Psoas muscle (tissue), 8 donors: ENCODE results near the gene GNMT. TPM values are rescaled to one million over a fixed set of nuclear protein-coding genes. Genes with fewer than 3 reads are reported as not detected.
A peak's percentile ranks its signal among the peaks of the same experiment; 100 is the strongest.

Source experiments
- ATAC-seq, 4 donors: fragments of 200-7000 bp; cut with Tn5 transposase; one replicate each; pipeline ENCODE4 v1.9.1; 2020; ENCODE audit warnings: moderate library complexity in 3 of 4, mild to moderate bottlenecking in 2 of 4
- DNase-seq, 2 donors: peaks; one replicate each; pipeline ENCODE4 v3.0.0-alpha.2; 2020
- H3K27ac ChIP-seq: fragments of 200-600 bp; one replicate; pipeline ENCODE4 v1.8.0; 2022
- H3K27me3 ChIP-seq, 3 donors: fragments of 200-600 bp in 1 of 3; one replicate each; pipeline versions ENCODE4 v1.6.1 to v1.8.0; 2013 to 2022; ENCODE audit warnings: low read length in 2 of 3, mild to moderate bottlenecking in 2 of 3, moderate library complexity in 1 of 3; ENCODE audit not compliant: insufficient read depth in 3 of 3
- H3K36me3 ChIP-seq, 2 donors: fragments of 200-600 bp in 1 of 2; one replicate each; pipeline versions ENCODE4 v1.6.1 to v1.8.0; 2013 to 2022; ENCODE audit warnings: low read depth in 1 of 2, mild to moderate bottlenecking in 1 of 2, moderate library complexity in 1 of 2; ENCODE audit not compliant: insufficient read depth in 1 of 2
- H3K4me1 ChIP-seq: fragments of 200-600 bp; one replicate; pipeline ENCODE4 v1.8.0; 2022
- H3K4me3 ChIP-seq: fragments of 200-600 bp; one replicate; pipeline ENCODE4 v1.8.0; 2022; ENCODE audit warnings: mild to moderate bottlenecking
- H3K9me3 ChIP-seq: fragments of 200-600 bp; one replicate; pipeline ENCODE4 v1.8.0; 2022
- WGBS, 3 donors: extraction: QIAGEN DNeasy Blood & Tissue Kit; methylation state at CpG; one replicate each; pipeline versions ENCODE4 v1.1.6 to v1.1.7; 2013; 5-methylcytosine and 5-hydroxymethylcytosine counted together
- intact Hi-C, 2 donors: fragments of 100-400 bp; cut with DNase I; formaldehyde crosslinking; loops; one replicate each; pipeline versions ENCODE4 v1.11.0 to v1.14.2; 2022
- polyA plus RNA-seq, 3 donors: library from polyadenylated mRNA; stranded (reverse); fragments of 200-250 nt; gene quantifications; one replicate each; pipeline ENCODE4 v1.2.3, GENCODE V29; 2013
- total RNA-seq, 4 donors: library from RNA; stranded (reverse); fragmentation: NEBNext Ultra II Directional in 2 of 4; extraction: Animal tissue kit (Norgen Biotek cat#: 25700) in 2 of 4; gene quantifications; one replicate each; pipeline versions ENCODE4 v1.2.1 to v1.2.4, GENCODE V29; 2021 to 2023
- TF ChIP-seq, protein P1 (sequence below): fragments of 200-600 bp; IDR thresholded peaks from one replicate; pipeline ENCODE4 v1.8.0; 2022; ENCODE audit warnings: antibody characterized with exemption
- donor health status: healthy with polysubstance abuse.
- donor health status: DM: no; HTN: no; CAD: no; lungs with moderate emphysema.
- donor health status: Bipolar disorder and iron deficiency.
- donor health status: healthy.
- donor health status: DM: yes; HTN: yes; CAD: no.
- donor health status: DM: no; HTN: no; CAD: no.
- donor health status: DM: no; HTN: no; CAD: no.
- donor health status: DM: yes; HTN: yes; CAD: no.

GNMT gene
- total and polyA plus RNA-seq, 7 donors = 0.09 to 0.74 (median 0.27) TPM; not detected in 1

DNA sequence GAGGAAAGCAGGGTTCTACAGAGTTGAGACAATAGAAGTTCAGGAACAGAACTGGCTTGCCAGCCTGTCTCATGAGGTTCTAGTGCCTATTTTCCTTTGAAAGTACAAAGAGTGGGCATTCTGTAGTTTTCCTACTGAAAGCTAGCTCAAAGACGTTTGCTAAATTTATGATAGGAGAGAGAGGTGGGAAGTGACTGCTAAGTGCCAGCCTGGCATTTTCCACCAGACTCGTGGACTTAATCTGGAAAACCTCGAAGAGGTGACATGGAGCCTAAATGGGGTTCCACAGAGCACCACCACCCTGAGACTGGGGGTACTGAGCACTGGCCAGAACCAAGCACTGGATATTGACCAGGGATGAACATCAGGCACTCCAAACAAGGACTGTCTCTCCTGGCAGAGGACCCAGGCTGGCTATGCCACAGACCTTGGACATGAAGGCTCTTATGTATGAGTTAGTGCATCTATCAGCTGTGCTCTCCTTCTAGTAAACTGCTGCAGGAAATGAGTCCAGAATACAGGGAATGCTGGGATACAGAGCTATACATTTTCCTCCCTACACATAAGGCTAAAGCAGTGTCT lies 11.3 kb downstream of the GNMT start:
- Histone ChIP-seq H3K4me1 (peaks cover 11% of the 10 kb centered on the region), H3K4me3 (no peak overlapping the region), H3K9me3 (no peaks in the 10 kb centered on the region), H3K36me3 (peaks cover 0 to 53% of the 10 kb centered on the region in 2 donors), H3K27ac (peak overlapping the region; percentile 27), H3K27me3 (no peaks in the 10 kb centered on the region)
- intact Hi-C loops = loop anchor here in 1 of 2 donors (5.0 kb wide), 2 partner anchors 40 to 65 kb away; no protein-coding TSS in a partner anchor
- WGBS, 3 donors = 68 to 85% (median 77%) methylated on average over 3 of the region's 3 CpGs
- DNase-seq = no peak
- peak in 3 of 4 donors; percentile 34 to 71 (median 56) for ATAC-seq
- TF ChIP-seq, protein P1, sequence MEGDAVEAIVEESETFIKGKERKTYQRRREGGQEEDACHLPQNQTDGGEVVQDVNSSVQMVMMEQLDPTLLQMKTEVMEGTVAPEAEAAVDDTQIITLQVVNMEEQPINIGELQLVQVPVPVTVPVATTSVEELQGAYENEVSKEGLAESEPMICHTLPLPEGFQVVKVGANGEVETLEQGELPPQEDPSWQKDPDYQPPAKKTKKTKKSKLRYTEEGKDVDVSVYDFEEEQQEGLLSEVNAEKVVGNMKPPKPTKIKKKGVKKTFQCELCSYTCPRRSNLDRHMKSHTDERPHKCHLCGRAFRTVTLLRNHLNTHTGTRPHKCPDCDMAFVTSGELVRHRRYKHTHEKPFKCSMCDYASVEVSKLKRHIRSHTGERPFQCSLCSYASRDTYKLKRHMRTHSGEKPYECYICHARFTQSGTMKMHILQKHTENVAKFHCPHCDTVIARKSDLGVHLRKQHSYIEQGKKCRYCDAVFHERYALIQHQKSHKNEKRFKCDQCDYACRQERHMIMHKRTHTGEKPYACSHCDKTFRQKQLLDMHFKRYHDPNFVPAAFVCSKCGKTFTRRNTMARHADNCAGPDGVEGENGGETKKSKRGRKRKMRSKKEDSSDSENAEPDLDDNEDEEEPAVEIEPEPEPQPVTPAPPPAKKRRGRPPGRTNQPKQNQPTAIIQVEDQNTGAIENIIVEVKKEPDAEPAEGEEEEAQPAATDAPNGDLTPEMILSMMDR = no peak

DNA sequence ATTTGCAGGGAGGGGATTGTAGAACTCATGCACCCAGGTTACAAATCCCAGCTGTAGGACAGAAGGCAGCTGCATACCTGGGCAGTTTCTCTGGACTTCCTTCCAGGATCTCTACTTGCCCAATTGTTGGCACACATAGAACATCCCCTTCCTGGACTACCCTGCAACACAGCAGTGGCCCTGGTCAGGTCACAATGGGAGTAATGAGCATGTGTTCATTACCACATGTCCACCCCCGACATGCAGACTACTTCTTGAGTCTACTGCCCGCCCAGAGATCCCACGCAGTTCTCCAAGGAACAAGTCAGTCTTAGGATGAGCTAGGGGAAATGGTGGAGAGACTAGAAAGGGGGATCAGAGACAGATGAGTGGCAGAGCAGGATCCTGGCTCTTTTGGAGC lies 13.4 kb downstream of the GNMT start:
- H3K27me3 ChIP-seq = no peaks in the 10 kb centered on the region
- H3K27ac ChIP-seq = no peak overlapping the region
- intact Hi-C loops = loop anchor here in 1 of 2 donors (5.0 kb wide), 2 partner anchors 42 to 67 kb away; no protein-coding TSS in a partner anchor
- no peak overlapping the region for H3K4me3 ChIP-seq
- TF ChIP-seq, protein P1 = no peak
- peaks cover 0 to 38% of the 10 kb centered on the region in 2 donors for H3K36me3 ChIP-seq
- no peak for ATAC-seq
- H3K9me3 ChIP-seq = no peaks in the 10 kb centered on the region
- WGBS, 3 donors = 85 to 91% (median 87%) methylated on average over 3 of the region's 3 CpGs
- DNase-seq = no peak
- H3K4me1 ChIP-seq = peaks cover 22% of the 10 kb centered on the region

DNA sequence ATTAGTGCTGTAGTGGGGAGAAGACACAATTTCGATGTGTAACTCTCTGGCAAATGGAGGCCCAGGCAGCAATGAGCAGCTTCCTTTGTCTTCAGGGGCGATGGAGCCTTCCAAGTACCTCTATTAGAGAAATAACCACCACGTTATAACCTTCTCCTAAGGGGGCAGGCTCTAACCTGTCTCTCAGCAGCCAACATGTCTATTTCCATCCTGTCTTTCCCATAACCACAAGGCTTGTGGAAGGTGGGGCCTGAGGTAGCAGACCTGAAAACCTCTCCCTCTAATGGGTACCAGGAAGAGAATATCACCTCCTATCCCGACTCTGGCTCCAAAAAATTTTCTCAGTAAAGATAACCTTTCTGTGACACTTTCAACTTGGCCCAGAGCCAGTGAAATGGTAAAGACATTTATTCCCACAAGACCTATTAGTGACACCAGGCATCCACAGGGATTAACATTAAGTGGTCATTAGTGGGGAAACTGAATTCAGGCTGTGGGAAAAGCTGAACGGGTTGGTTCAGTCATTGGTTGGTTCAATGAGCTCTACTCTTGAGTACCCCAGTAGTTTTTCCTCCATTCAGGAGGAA lies 14.5 kb downstream of the GNMT start:
- H3K27ac ChIP-seq = no peak overlapping the region

DNA sequence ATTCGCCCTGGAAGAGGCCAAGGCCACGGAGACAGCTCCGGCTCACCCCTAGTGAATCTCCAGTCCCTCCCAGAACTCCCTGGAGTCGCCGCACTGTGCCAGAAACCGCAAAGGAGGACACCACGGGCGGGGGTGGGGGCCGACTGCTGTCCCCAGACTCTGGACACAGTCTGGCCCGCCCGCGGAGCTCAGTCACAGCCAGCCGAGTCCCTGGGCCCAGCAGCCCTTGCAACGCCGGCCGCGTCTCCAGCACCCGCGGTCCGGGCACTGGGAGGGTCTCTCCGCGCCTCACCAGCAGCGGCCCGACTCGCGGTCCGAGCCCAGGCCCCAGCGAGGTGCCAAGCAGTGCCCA lies 17.9 kb downstream of the GNMT start:
- peak overlapping the region; percentile 98 for H3K4me3 ChIP-seq
- TF ChIP-seq, protein P1 = no peak
- no peaks in the 10 kb centered on the region for H3K27me3 ChIP-seq
- peak overlapping the region; percentile 98 for H3K27ac ChIP-seq
- ATAC-seq = peak; percentile 71 to 88 (median 82)
- intact Hi-C loops = loop anchor here in 1 of 2 donors (5.0 kb wide), 1 partner anchor 1036 kb away; the partner anchor contains the start of gene CCND3
- 0 to 1% (median 0%) methylated on average over 22 to 28 of the region's 28 CpGs for WGBS, 3 donors
- H3K36me3 ChIP-seq = peaks cover 0 to 14% of the 10 kb centered on the region in 2 donors
- peak; percentile 69 to 83 for DNase-seq
- peaks cover 18% of the 10 kb centered on the region for H3K4me1 ChIP-seq
- no peaks in the 10 kb centered on the region for H3K9me3 ChIP-seq

More for the DNA sequence above, 14.5 kb downstream of the GNMT start:
- H3K27me3 ChIP-seq = no peaks in the 10 kb centered on the region
- ATAC-seq (no peak), DNase-seq (no peak)
- peaks cover 0 to 27% of the 10 kb centered on the region in 2 donors for H3K36me3 ChIP-seq
- WGBS, 3 donors = 85 to 87% (median 86%) methylated on average over 5 of the region's 5 CpGs
- no peak overlapping the region for H3K4me3 ChIP-seq
- TF ChIP-seq, protein P1 = no peak
- peaks cover 28% of the 10 kb centered on the region for H3K4me1 ChIP-seq
- intact Hi-C loops = loop anchor here in 1 of 2 donors (5.0 kb wide), 3 partner anchors 43 to 1033 kb away; partner anchors contain the start of gene CCND3
- H3K9me3 ChIP-seq = no peaks in the 10 kb centered on the region
